Adrenal gland (tissue), 5 donors: ENCODE data around the gene SLC12A4.
"Not testable (repeated sequence)": the region's sequence is repeated elsewhere in the genome, so short reads cannot be mapped to it uniquely, and the experiment has no call there.

Experiments used
- POLR2A ChIP-seq, 2 donors: fragments of 450-650 bp; IDR thresholded peaks; one replicate each; pipeline ENCODE4 v1.6.1; 2017; ENCODE audit warnings: antibody characterized with exemption in 2 of 2, mild to moderate bottlenecking in 2 of 2, moderate library complexity in 1 of 2
- TF ChIP-seq, protein P1 (sequence below), 6 experiments: fragments of 450-650 bp in 4 of 6; fragments of 200-600 bp in 2 of 6; sonication (generic) in 1 of 6; IDR thresholded peaks; 1 replicate in 5 of 6; 2 replicates in 1 of 6; pipeline versions ENCODE4 v1.5.1 to v1.8.0; 2016 to 2021; ENCODE audit warnings: antibody characterized with exemption in 6 of 6, mild to moderate bottlenecking in 2 of 6, moderate library complexity in 1 of 6
- donor health status: DM: no; HTN: no; CAD: no.

GRCh38 chr16:68009872-68010271 is 41.4 kb upstream of the SLC12A4 start:
- TF ChIP-seq, protein P1, sequence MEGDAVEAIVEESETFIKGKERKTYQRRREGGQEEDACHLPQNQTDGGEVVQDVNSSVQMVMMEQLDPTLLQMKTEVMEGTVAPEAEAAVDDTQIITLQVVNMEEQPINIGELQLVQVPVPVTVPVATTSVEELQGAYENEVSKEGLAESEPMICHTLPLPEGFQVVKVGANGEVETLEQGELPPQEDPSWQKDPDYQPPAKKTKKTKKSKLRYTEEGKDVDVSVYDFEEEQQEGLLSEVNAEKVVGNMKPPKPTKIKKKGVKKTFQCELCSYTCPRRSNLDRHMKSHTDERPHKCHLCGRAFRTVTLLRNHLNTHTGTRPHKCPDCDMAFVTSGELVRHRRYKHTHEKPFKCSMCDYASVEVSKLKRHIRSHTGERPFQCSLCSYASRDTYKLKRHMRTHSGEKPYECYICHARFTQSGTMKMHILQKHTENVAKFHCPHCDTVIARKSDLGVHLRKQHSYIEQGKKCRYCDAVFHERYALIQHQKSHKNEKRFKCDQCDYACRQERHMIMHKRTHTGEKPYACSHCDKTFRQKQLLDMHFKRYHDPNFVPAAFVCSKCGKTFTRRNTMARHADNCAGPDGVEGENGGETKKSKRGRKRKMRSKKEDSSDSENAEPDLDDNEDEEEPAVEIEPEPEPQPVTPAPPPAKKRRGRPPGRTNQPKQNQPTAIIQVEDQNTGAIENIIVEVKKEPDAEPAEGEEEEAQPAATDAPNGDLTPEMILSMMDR (IDR thresholded peaks at IDR 0.05) = not testable (repeated sequence)
- not testable (repeated sequence) for TF ChIP-seq POLR2A (IDR thresholded peaks at IDR 0.05)
